Suppressor macrophage treated with lipopolysaccharide for 4 hours (primary cell): ENCODE measurements around the gene TRIM68.

ENCODE experiments used
- DNase-seq: peaks from one replicate; pipeline ENCODE4 v3.0.0-alpha.2; 2020

TRIM68 gene

DNA sequence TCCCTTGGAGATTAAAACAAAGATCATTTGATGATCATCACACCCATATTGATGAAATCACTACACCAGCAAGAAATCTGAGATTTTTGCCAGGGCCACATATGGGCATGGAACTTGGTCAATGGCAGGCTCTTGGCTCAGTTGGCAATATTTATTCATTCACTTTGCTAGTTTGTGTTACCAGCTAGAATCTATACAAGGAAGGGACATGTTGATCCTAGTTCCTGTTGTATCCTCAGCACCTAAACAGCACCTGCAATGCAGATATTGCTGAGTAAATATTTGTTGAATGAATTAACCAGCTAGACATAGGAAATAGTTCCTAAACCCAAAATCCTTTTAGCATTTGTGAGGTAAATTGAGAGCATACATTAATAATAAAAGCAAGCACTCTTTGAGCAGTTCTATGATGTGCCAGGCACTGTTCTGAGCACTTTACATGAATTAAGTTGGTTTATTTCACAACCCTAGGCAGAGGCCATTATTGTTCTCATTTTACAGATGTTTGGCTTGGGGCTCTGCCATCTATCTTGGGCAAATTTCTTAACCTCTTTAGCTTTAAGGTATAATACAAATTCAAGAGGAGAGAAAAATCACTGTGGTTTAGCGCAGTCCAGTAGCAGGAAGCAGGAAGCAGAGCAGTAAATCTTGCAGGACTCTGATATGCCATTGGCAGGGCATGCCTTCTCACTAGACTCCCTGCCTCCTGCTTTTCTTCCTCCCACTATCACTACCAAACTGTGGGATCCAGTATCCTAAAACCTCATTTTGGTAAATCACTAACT lies 1.6 kb downstream of the TRIM68 start:
- no peak for DNase-seq

- no peak for DNase-seq
Measured at GRCh38 chr11:4605057-4605456, 3.0 kb downstream of the TRIM68 start.

DNA sequence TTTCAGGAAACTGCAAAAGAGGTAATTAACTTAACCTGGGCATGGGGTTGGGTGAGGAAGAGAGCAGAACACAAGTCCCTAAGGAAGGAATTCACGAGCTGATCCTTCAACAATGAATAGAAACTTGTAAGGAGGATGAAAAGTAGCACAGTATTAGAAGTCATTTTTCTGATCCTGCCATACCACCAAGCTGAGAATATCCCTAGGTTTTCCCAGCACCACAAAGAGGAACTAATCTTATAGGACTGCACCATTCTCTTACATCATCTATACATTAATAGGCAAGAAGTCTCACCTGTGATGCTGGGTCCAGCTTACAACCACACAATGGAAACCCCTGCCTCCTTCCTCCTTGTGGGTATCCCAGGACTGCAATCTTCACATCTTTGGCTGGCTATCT lies 14.3 kb downstream of the TRIM68 start, which contains the start of gene OR52I1:
TSS of gene OR52I1 (plus strand) at position 301 of the 400 bp plus-strand sequence. CDS start at position 301, 0 bp downstream.
- DNase-seq: no peak

DNA sequence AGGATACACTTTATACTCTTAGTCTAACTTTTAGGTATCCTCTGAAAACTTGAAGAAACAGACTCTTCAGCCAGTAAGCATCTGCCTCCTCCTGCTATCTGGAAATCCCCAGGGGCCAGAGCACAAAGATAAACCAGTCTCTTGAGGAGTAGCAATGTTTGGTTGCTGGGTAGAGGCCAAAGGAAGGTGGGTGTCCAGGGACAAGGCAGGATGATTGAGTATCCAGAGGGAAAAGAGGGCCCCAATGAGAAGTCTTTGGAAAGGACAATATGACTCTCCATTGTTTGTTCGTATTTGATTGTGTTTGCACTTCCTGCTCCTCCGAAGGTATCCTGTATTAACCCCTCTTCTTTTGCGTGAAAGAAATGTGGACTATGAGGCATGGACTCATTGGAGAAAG lies 19.0 kb downstream of the TRIM68 start:
- no peak for DNase-seq

- DNase-seq: no peak
Measured at GRCh38 chr11:4581443-4581842, 26.6 kb downstream of the TRIM68 start, which contains the start of gene OR52I2. OR52I2 (plus strand) TSS chr11:4581743.

DNA sequence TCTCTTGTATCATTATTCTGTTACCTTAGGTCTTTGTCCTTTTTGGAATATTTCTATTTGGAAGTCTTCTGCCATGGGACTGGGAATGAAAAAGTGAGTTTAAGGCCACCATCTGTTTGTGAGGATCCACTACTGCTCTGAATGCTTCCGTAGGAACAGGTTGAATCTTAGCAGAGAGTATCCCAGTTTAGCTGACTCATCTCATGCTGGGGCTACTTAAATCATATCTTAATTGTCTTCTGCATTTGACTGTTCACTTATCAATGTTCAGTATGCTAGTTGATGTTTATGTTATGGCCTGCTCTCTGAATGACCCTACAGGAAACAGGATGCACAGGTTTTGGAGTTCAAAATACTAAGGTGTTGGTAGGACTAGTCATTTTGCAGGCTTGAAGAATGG lies 27.9 kb downstream of the TRIM68 start:
- DNase-seq: no peak

- no peak for DNase-seq
Measured at GRCh38 chr11:4578624-4579023, 29.4 kb downstream of the TRIM68 start.

DNA sequence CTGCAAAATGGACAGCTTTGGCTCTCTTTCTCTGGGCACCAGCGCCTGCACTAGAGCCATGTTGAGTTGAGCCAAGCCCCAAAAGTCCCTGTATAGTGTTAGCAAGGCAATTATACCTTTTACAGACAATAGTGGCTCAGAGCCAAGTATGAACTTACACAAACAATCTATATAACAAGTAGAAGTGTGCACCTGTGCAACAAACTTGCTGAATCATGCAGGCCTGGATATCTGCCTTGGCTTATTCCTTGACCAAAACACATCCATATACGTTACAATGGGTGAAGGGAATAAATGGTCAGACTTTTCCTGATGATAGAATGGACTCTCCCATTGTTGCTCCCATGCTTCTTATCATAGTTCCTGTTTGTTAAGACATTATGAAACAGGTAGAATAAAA lies 30.3 kb downstream of the TRIM68 start:
- DNase-seq: no peak

DNA sequence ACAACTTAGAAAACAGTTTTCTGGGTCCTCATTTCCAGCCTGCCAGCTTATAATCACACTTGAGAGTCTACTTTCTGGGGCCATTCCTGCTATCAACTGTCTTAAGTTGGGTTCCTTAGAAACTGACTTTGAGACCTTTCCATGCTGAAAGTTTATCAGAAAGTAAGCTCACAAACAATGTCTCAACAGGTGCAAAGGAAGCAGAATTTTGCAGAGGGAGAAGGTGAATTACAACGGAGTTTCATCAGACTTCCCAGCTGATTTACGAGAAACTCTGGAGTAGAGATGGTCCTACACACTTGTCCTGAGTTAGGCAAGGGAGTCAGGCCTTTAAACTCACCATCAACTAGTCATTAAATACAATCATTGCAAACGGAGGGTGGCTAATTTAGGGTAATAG lies 31.2 kb downstream of the TRIM68 start:
- no peak for DNase-seq

DNA sequence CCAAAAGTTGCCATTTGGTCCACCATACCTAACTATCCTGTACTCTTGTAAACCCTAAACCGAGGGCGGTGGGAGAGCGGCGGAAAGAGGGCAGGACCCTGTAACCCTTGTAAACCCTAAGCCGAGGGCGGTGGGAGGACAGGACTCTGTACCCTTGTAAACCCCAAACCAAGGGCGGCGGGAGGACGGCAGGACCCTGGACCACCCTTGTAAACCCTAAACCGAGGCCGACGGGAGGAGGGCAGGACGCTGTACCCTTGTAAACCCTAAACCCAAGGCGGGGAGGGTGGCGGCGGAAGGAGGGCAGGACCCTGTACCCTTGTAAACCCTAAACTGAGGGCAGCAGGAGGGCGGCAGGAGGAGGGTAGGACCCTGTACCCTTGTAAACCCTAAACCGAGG lies 39.0 kb downstream of the TRIM68 start:
- no peak for DNase-seq

GRCh38 chr11:4565371-4565770 lies 42.7 kb downstream of the TRIM68 start:
- no peak for DNase-seq

DNA sequence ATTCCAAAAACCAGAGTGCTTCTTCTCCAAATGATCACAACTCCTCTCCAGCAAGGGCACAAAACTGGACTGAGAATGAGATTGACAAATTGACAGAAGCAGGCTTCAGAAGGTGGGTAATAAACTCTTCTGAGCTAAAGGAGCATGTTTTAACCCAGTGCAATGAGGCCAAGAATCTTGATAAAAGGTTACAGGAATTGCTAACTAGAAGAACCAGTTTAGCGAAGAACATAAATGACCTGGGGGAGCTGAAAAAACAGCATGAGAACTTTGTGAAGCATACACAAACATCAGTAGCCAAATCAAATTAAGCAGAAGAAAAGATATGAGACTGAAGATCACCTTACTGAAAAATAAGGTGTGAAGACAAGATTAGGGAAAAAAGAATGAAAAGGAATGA lies 47.6 kb downstream of the TRIM68 start:
- no peak for DNase-seq

- DNase-seq: no peak
Measured at GRCh38 chr11:4559527-4560440, 48.2 kb downstream of the TRIM68 start.

DNA sequence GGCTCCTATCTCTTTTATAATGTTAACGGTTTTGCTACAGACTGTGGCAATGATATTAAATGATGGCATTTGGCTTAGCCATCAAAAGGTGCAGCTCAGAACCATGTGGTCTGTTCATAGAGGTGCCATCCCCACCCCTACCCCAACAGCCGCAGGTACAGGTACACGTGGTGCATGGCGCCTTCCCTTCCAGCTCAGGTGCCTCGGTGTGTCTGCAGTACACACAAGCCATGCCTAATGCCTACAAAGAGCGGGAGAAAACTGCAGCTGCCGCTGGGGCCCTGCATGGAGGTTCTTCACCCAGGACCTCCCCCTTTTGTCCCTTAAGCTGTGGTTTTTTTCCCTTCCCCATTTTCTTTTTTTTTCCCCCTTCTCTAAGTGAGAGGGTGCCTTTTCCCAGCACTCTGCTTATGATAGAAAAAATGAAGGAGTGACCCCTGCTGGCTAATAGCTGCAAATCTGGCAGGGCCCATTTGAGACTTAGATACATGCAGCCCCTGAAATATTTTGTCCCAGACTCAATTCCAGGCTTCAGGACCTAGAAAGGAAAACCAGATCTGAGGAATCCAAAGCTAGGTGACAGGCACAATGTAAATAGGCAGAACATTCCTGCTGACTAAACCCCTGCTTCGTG lies 56.6 kb downstream of the TRIM68 start:
- DNase-seq: peak; percentile 30
